Panc1 (cell line): ENCODE results near the gene ZNF346. TPM values are rescaled to one million over a fixed set of nuclear protein-coding genes. Genes with fewer than 3 reads are reported as not detected.

ENCODE experiments used
- ATAC-seq: fragments of 200-7000 bp; cut with Tn5 transposase; 2 replicates; pipeline ENCODE4 v1.9.1; 2020; ENCODE audit warnings: mild to moderate bottlenecking, moderate library complexity
- BruUV-seq: library from RNA; stranded (reverse); fragments of 400-500 nt; replicated peaks from 2 replicates; lab custom pipeline; 2021; lab: Mats Ljungman, UMichigan
- CTCF ChIA-PET: fragments of 300-600 bp; sonication (Branson Sonifier 250); formaldehyde crosslinking; loops from one replicate; lab custom pipeline; 2022; ENCODE audit warnings: antibody characterized with exemption; lab: Charles Lee
- POLR2A ChIA-PET: fragments of 300-600 bp; sonication (Branson Sonifier 250); formaldehyde crosslinking; loops from one replicate; lab custom pipeline; 2022; ENCODE audit warnings: antibody characterized with exemption; lab: Charles Lee
- DNase-seq: peaks from one replicate; pipeline ENCODE4 v3.0.0-alpha.2; 2010; ENCODE audit warnings: low read depth, low spot score
- H3K27ac ChIP-seq: 2 replicates; pipeline ENCODE4 v1.5.1; 2011; ENCODE audit warnings: mild to moderate bottlenecking, low read length, inconsistent platforms
- H3K27me3 ChIP-seq: fragments of 200-500 bp; sonication (Bioruptor generic); 2 replicates; pipeline ENCODE4 v1.6.0; 2014; ENCODE audit warnings: low read length, inconsistent platforms; ENCODE audit not compliant: control insufficient read depth, insufficient read depth
- H3K36me3 ChIP-seq: fragments of 200-500 bp; sonication (Bioruptor generic); 2 replicates; pipeline ENCODE4 v1.5.1; 2014; ENCODE audit warnings: inconsistent platforms, mild to moderate bottlenecking, low read length, moderate library complexity; ENCODE audit not compliant: control insufficient read depth, insufficient read depth
- H3K4me1 ChIP-seq: 2 replicates; pipeline ENCODE4 v1.5.1; 2011; ENCODE audit warnings: inconsistent platforms, mild to moderate bottlenecking, low read length, moderate library complexity; ENCODE audit not compliant: control insufficient read depth, insufficient read depth
- H3K4me3 ChIP-seq, 2 experiments: 2 replicates each; pipeline ENCODE4 v1.5.1; 2011 to 2012; ENCODE audit warnings: low read depth in 2 of 2, low read length in 2 of 2, mild to moderate bottlenecking in 2 of 2, inconsistent platforms in 1 of 2, moderate library complexity in 1 of 2
- H3K9me3 ChIP-seq: fragments of 200-500 bp; sonication (Bioruptor generic); 2 replicates; pipeline ENCODE4 v1.5.1; 2014; ENCODE audit warnings: low read depth, mild to moderate bottlenecking, inconsistent platforms, low read length, moderate library complexity; ENCODE audit not compliant: control insufficient read depth, insufficient read depth
- POLR2AphosphoS5 ChIP-seq: IDR thresholded peaks from 2 replicates; pipeline ENCODE4 v1.6.1; 2012; ENCODE audit warnings: mild to moderate bottlenecking, low read depth, low read length, moderate library complexity
- SIN3A ChIP-seq: IDR thresholded peaks from 2 replicates; pipeline ENCODE4 v1.6.1; 2012; ENCODE audit warnings: low read depth, mild to moderate bottlenecking, low read length, moderate library complexity, borderline replicate concordance; ENCODE audit not compliant: insufficient read depth
- TCF7L2 ChIP-seq: IDR thresholded peaks from 2 replicates; pipeline ENCODE4 v1.6.1; 2011; ENCODE audit warnings: mild to moderate bottlenecking, low read depth, low read length, inconsistent platforms
- in situ Hi-C: cut with HindIII; loops from 2 replicates; pipeline ENCODE4 v1.10.0; 2016; ENCODE audit warnings: low sequenced_read_pairs, low pct_unique_long_range_greater_than_20kb
- intact Hi-C: fragments of 100-400 bp; cut with micrococcal nuclease; formaldehyde crosslinking; loops from one replicate; pipeline ENCODE4 v1.10.0; 2022; ENCODE audit not compliant: unreplicated experiment
- total RNA-seq: library from RNA; stranded (reverse); gene quantifications from one replicate; pipeline ENCODE4 v1.2.1, GENCODE V29; 2021; ENCODE audit not compliant: unreplicated experiment
- TF ChIP-seq, protein P1 (sequence below), 2 experiments: IDR thresholded peaks; 2 replicates each; pipeline ENCODE4 v1.6.1; 2011 to 2012; ENCODE audit warnings: low read depth in 2 of 2, control low read depth in 1 of 2, low read length in 1 of 2, mild to moderate bottlenecking in 1 of 2, moderate library complexity in 1 of 2; ENCODE audit not compliant: insufficient read depth in 1 of 2
- TF ChIP-seq, protein P2 (sequence below): fragments of 450-650 bp; IDR thresholded peaks from 2 replicates; pipeline ENCODE4 v1.5.1; 2017; ENCODE audit warnings: mild to moderate bottlenecking

Gene ZNF346
- total RNA-seq, 1 experiment from 2014 or later, result 21.3 TPM

DNA sequence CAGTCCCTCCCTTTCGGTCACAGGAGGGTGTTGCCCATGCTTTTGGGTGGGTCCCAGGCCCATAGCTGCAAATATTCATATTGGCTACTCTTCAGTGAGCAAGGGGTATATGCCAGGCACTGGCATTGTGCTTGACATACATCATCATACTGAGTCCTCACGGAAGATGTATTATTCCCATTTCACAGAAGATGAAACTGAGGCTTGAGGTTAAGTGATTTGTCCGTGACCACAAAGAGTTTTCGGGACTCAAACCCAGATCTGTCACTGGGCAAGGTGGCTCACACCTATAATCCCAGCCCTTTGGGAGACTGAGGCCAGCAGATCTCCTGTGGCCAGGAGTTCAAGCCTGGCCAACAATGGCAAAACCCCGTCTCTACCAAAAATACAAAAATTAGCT lies 57.8 kb downstream of the ZNF346 start:
- BruUV-seq, result no TSS peak

DNA sequence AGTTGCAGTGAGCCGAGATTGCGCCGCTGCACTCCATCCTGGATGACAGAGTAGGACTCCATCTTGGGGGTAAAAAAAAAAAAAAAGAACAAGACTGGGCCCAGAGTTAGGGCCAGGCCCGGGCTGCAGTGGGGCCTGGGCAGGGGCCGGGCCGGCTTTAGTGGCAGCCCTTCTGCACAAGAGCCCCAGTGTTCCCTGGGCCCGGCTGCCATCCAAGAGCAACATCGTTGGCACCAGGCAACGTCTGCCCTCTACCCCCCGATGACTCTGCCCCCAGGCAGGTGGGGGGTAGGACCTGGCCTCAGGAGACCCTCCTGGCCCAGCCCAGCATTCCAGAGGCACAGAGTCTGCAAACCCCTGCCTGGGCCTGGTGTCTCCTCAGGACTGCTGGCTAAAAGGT lies 59.4 kb downstream of the ZNF346 start:
- in situ Hi-C loops, result no loop called here
- intact Hi-C loops, result no loop called here
- CTCF ChIA-PET, result no interaction called here

More for the DNA sequence above, 57.8 kb downstream of the ZNF346 start:
- Histone ChIP-seq H3K27me3 (no peaks in the 10 kb centered on the region), H3K36me3 (no peaks in the 10 kb centered on the region), H3K4me3 (no peak overlapping the region), H3K9me3 (no peaks in the 10 kb centered on the region), H3K4me1 (no peaks in the 10 kb centered on the region), H3K27ac (no peak overlapping the region)
- in situ Hi-C loops, result no loop called here
- intact Hi-C loops, result no loop called here
- ATAC-seq (no peak), DNase-seq (no peak)
- ChIA-PET CTCF (no interaction called here), POLR2A (interaction anchor here (0.6 kb wide), 1 partner anchor 247 kb away, joined by 6 read pairs; no protein-coding TSS in a partner anchor)
- TF ChIP-seq POLR2AphosphoS5 (no peak), SIN3A (no peak), TCF7L2 (no peak)
- TF ChIP-seq, protein P1, sequence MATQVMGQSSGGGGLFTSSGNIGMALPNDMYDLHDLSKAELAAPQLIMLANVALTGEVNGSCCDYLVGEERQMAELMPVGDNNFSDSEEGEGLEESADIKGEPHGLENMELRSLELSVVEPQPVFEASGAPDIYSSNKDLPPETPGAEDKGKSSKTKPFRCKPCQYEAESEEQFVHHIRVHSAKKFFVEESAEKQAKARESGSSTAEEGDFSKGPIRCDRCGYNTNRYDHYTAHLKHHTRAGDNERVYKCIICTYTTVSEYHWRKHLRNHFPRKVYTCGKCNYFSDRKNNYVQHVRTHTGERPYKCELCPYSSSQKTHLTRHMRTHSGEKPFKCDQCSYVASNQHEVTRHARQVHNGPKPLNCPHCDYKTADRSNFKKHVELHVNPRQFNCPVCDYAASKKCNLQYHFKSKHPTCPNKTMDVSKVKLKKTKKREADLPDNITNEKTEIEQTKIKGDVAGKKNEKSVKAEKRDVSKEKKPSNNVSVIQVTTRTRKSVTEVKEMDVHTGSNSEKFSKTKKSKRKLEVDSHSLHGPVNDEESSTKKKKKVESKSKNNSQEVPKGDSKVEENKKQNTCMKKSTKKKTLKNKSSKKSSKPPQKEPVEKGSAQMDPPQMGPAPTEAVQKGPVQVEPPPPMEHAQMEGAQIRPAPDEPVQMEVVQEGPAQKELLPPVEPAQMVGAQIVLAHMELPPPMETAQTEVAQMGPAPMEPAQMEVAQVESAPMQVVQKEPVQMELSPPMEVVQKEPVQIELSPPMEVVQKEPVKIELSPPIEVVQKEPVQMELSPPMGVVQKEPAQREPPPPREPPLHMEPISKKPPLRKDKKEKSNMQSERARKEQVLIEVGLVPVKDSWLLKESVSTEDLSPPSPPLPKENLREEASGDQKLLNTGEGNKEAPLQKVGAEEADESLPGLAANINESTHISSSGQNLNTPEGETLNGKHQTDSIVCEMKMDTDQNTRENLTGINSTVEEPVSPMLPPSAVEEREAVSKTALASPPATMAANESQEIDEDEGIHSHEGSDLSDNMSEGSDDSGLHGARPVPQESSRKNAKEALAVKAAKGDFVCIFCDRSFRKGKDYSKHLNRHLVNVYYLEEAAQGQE (IDR thresholded peaks at IDR 0.05; ENCODE audit: insufficient read depth in 1 of 2, low read depth in 2 of 2, low read length in 1 of 2), result no peak
- TF ChIP-seq, protein P2, sequence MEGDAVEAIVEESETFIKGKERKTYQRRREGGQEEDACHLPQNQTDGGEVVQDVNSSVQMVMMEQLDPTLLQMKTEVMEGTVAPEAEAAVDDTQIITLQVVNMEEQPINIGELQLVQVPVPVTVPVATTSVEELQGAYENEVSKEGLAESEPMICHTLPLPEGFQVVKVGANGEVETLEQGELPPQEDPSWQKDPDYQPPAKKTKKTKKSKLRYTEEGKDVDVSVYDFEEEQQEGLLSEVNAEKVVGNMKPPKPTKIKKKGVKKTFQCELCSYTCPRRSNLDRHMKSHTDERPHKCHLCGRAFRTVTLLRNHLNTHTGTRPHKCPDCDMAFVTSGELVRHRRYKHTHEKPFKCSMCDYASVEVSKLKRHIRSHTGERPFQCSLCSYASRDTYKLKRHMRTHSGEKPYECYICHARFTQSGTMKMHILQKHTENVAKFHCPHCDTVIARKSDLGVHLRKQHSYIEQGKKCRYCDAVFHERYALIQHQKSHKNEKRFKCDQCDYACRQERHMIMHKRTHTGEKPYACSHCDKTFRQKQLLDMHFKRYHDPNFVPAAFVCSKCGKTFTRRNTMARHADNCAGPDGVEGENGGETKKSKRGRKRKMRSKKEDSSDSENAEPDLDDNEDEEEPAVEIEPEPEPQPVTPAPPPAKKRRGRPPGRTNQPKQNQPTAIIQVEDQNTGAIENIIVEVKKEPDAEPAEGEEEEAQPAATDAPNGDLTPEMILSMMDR, result no peak

More for the DNA sequence above, 59.4 kb downstream of the ZNF346 start:
- no peak for DNase-seq
- BruUV-seq, result no TSS peak
- no peak overlapping the region for H3K27ac ChIP-seq
- TF ChIP-seq, protein P2, result no peak
- TF ChIP-seq TCF7L2 (no peak), SIN3A (no peak)
- H3K27me3 ChIP-seq, result no peaks in the 10 kb centered on the region
- H3K36me3 ChIP-seq, result no peaks in the 10 kb centered on the region
- POLR2A ChIA-PET, result no interaction called here
- no peak overlapping the region for H3K4me3 ChIP-seq
- no peaks in the 10 kb centered on the region for H3K4me1 ChIP-seq
- no peaks in the 10 kb centered on the region for H3K9me3 ChIP-seq
- ATAC-seq, result no peak
